ENCODE measurements around the gene OPA1. TPM values are rescaled to one million over a fixed set of nuclear protein-coding genes. Genes with fewer than 3 reads are reported as not detected.

OPA1 gene
- polyA plus RNA-seq, 1 donor (not counting 4 experiments of a cell fraction or from before 2014, with no cell fraction given) = 50.1 TPM

- H3K4me2 ChIP-seq (ENCODE audit: control insufficient read depth, extremely low read depth, insufficient read depth, low read depth, low read length) = no peak overlapping the region
- H3K9me1 ChIP-seq (ENCODE audit: control insufficient read depth, extremely low read depth, insufficient read depth, low read length) = no peaks in the 10 kb centered on the region
- H2AFZ ChIP-seq (ENCODE audit: control insufficient read depth, low read length) = no peak overlapping the region
- no peaks in the 10 kb centered on the region for H3K9me3 ChIP-seq (ENCODE audit: control insufficient read depth, low read depth, low read length)
- peaks cover 3 to 4% of the 10 kb centered on the region in 2 experiments for H3K36me3 ChIP-seq (ENCODE audit: control insufficient read depth in 2 of 2, extremely low read depth in 1 of 2, insufficient read depth in 2 of 2, low read length in 2 of 2)
- dilution Hi-C loops (cut with MboI; ENCODE audit: extremely low pct_ligation_motif_present, low sequenced_read_pairs) = no loop called here
- no peak for FAIRE-seq
- no peak for DNase-seq (ENCODE audit: low read depth, low spot score)
- no peaks in the 10 kb centered on the region for H3K79me2 ChIP-seq (ENCODE audit: control insufficient read depth, insufficient read depth, low read length)
- H3K4me3 ChIP-seq (ENCODE audit: control insufficient read depth in 2 of 3, extremely low read depth in 1 of 3, insufficient read depth in 2 of 3, low read depth in 1 of 3, low read length in 3 of 3) = no peak overlapping the region
- no peaks in the 10 kb centered on the region for H4K20me1 ChIP-seq (ENCODE audit: control insufficient read depth, extremely low read depth, insufficient read depth, low read length)
- no peak overlapping the region for H3K27ac ChIP-seq (ENCODE audit: control insufficient read depth, insufficient read depth, low read length)
- TF ChIP-seq EZH2 (IDR thresholded peaks at IDR 0.05; ENCODE audit: low read length) (no peak), CTCF (optimal IDR thresholded peaks at IDR 0.05 in 1 of 3, IDR thresholded peaks at IDR 0.05 in 1 of 3, conservative IDR thresholded peaks at IDR 0.05 in 1 of 3; ENCODE audit: extremely low read depth in 1 of 3, insufficient read depth in 2 of 3, low read length in 3 of 3) (no peak)
- no peaks in the 10 kb centered on the region for H3K4me1 ChIP-seq (ENCODE audit: control insufficient read depth, extremely low read depth, insufficient read depth, low read length)
- no peak overlapping the region for H3K9ac ChIP-seq (ENCODE audit: control insufficient read depth, extremely low read depth, insufficient read depth, low read length)
- H3K27me3 ChIP-seq (ENCODE audit: control insufficient read depth, extremely low read depth, insufficient read depth, low read length) = no peaks in the 10 kb centered on the region
Observed at GRCh38 chr3:193674714-193675113, 81.7 kb downstream of the OPA1 start.

- dilution Hi-C loops (cut with MboI; ENCODE audit: extremely low pct_ligation_motif_present, low sequenced_read_pairs) = no loop called here
- H3K4me2 ChIP-seq (ENCODE audit: control insufficient read depth, extremely low read depth, insufficient read depth, low read depth, low read length) = no peak overlapping the region
- peaks cover 2 to 3% of the 10 kb centered on the region in 2 experiments for H3K36me3 ChIP-seq (ENCODE audit: control insufficient read depth in 2 of 2, extremely low read depth in 1 of 2, insufficient read depth in 2 of 2, low read length in 2 of 2)
- TF ChIP-seq EZH2 (IDR thresholded peaks at IDR 0.05; ENCODE audit: low read length) (no peak), CTCF (optimal IDR thresholded peaks at IDR 0.05 in 1 of 3, IDR thresholded peaks at IDR 0.05 in 1 of 3, conservative IDR thresholded peaks at IDR 0.05 in 1 of 3; ENCODE audit: extremely low read depth in 1 of 3, insufficient read depth in 2 of 3, low read length in 3 of 3) (no peak)
- H3K79me2 ChIP-seq (ENCODE audit: control insufficient read depth, insufficient read depth, low read length) = no peaks in the 10 kb centered on the region
- H3K27ac ChIP-seq (ENCODE audit: control insufficient read depth, insufficient read depth, low read length) = no peak overlapping the region
- H3K9ac ChIP-seq (ENCODE audit: control insufficient read depth, extremely low read depth, insufficient read depth, low read length) = no peak overlapping the region
- FAIRE-seq (no peak), DNase-seq (ENCODE audit: low read depth, low spot score) (no peak)
- H3K4me1 ChIP-seq (ENCODE audit: control insufficient read depth, extremely low read depth, insufficient read depth, low read length) = no peaks in the 10 kb centered on the region
- no peaks in the 10 kb centered on the region for H4K20me1 ChIP-seq (ENCODE audit: control insufficient read depth, extremely low read depth, insufficient read depth, low read length)
- H2AFZ ChIP-seq (ENCODE audit: control insufficient read depth, low read length) = no peak overlapping the region
- no peaks in the 10 kb centered on the region for H3K9me3 ChIP-seq (ENCODE audit: control insufficient read depth, low read depth, low read length)
- no peak overlapping the region for H3K4me3 ChIP-seq (ENCODE audit: control insufficient read depth in 2 of 3, extremely low read depth in 1 of 3, insufficient read depth in 2 of 3, low read depth in 1 of 3, low read length in 3 of 3)
- H3K9me1 ChIP-seq (ENCODE audit: control insufficient read depth, extremely low read depth, insufficient read depth, low read length) = no peaks in the 10 kb centered on the region
- no peaks in the 10 kb centered on the region for H3K27me3 ChIP-seq (ENCODE audit: control insufficient read depth, extremely low read depth, insufficient read depth, low read length)
Observed at GRCh38 chr3:193677734-193678133, 84.7 kb downstream of the OPA1 start.
